KMS-11 (cell line): ENCODE measurements around the gene CRYBB3.

Experiments
- H2AFZ ChIP-seq: fragments of 200-600 bp; sonication (generic); 2 replicates; pipeline ENCODE4 v1.6.1; 2016; ENCODE audit warnings: antibody characterized with exemption, mixed run types, low read depth
- H3K27ac ChIP-seq: fragments of 200-600 bp; sonication (generic); 2 replicates; pipeline ENCODE4 v1.6.1; 2016; ENCODE audit warnings: mild to moderate bottlenecking, mixed run types
- H3K27me3 ChIP-seq: fragments of 200-600 bp; sonication (generic); 2 replicates; pipeline ENCODE4 v1.6.1; 2017; ENCODE audit warnings: mild to moderate bottlenecking, low read depth, mixed run types, moderate library complexity; ENCODE audit not compliant: insufficient read depth
- H3K36me3 ChIP-seq: fragments of 200-600 bp; sonication (generic); 2 replicates; pipeline ENCODE4 v1.6.1; 2017; ENCODE audit warnings: mild to moderate bottlenecking, mixed run types; ENCODE audit not compliant: insufficient read depth
- H3K4me1 ChIP-seq: fragments of 200-600 bp; sonication (generic); 2 replicates; pipeline ENCODE4 v1.6.1; 2016; ENCODE audit warnings: mild to moderate bottlenecking, low read depth, mixed run types; ENCODE audit not compliant: poor library complexity, severe bottlenecking
- H3K4me2 ChIP-seq: fragments of 200-600 bp; sonication (generic); 2 replicates; pipeline ENCODE4 v1.7.0; 2016; ENCODE audit warnings: mild to moderate bottlenecking, mixed run types
- H3K4me3 ChIP-seq: fragments of 200-600 bp; sonication (generic); IDR thresholded peaks from 2 replicates; pipeline ENCODE4 v1.6.1; 2017; ENCODE audit warnings: low read depth, low read length, mixed read lengths; ENCODE audit not compliant: insufficient read depth
- H3K79me2 ChIP-seq: fragments of 200-600 bp; sonication (generic); 2 replicates; pipeline ENCODE4 v1.6.1; 2016; ENCODE audit warnings: low read depth, mixed run types; ENCODE audit not compliant: insufficient read depth
- H3K9ac ChIP-seq: fragments of 200-600 bp; sonication (generic); 2 replicates; pipeline ENCODE4 v1.6.1; 2016; ENCODE audit warnings: mild to moderate bottlenecking, mixed run types
- H4K20me1 ChIP-seq: fragments of 200-600 bp; sonication (generic); 2 replicates; pipeline ENCODE4 v1.6.1; 2016; ENCODE audit warnings: mild to moderate bottlenecking, mixed run types; ENCODE audit not compliant: insufficient read depth
- CTCF ChIP-seq: fragments of 200-600 bp; sonication (generic); conservative IDR thresholded peaks from 2 replicates; pipeline ENCODE4 v1.6.1; 2017; ENCODE audit warnings: low read depth, mild to moderate bottlenecking, antibody characterized with exemption, low read length, moderate library complexity, mixed read lengths

The CRYBB3 gene

GRCh38 chr22:25210793-25211192 lies 11.1 kb downstream of the CRYBB3 start:
- H3K4me1 ChIP-seq = no peaks in the 10 kb centered on the region
- H3K4me3 ChIP-seq = no peak overlapping the region
- no peak overlapping the region for H3K27ac ChIP-seq
- H4K20me1 ChIP-seq = no peaks in the 10 kb centered on the region
- no peak overlapping the region for H2AFZ ChIP-seq
- 0 out of 2 replicates have a peak, but pooled peaks cover 4% of the 10 kb centered on the region for H3K27me3 ChIP-seq
- no peaks in the 10 kb centered on the region for H3K36me3 ChIP-seq
- H3K9ac ChIP-seq = no peak overlapping the region
- TF ChIP-seq CTCF = no peak
- no peaks in the 10 kb centered on the region for H3K79me2 ChIP-seq
- H3K4me2 ChIP-seq = no peak overlapping the region

GRCh38 chr22:25212337-25212736 lies 12.7 kb downstream of the CRYBB3 start:
- H3K79me2 ChIP-seq = no peaks in the 10 kb centered on the region
- H3K4me3 ChIP-seq = no peak overlapping the region
- H3K27ac ChIP-seq = no peak overlapping the region
- H3K36me3 ChIP-seq = no peaks in the 10 kb centered on the region
- no peak overlapping the region for H2AFZ ChIP-seq
- no peak for TF ChIP-seq CTCF
- no peaks in the 10 kb centered on the region for H3K4me1 ChIP-seq
- H4K20me1 ChIP-seq = no peaks in the 10 kb centered on the region
- H3K27me3 ChIP-seq = 0 out of 2 replicates have a peak, but pooled peaks cover 4% of the 10 kb centered on the region
- no peak overlapping the region for H3K4me2 ChIP-seq
- H3K9ac ChIP-seq = no peak overlapping the region

GRCh38 chr22:25213221-25213620 lies 13.6 kb downstream of the CRYBB3 start:
- no peaks in the 10 kb centered on the region for H3K4me1 ChIP-seq
- H3K27me3 ChIP-seq = 0 out of 2 replicates have a peak, but pooled peaks cover 4% of the 10 kb centered on the region
- H3K4me3 ChIP-seq = no peak overlapping the region
- H3K36me3 ChIP-seq = no peaks in the 10 kb centered on the region
- H4K20me1 ChIP-seq = no peaks in the 10 kb centered on the region
- H2AFZ ChIP-seq = no peak overlapping the region
- no peak overlapping the region for H3K4me2 ChIP-seq
- H3K79me2 ChIP-seq = no peaks in the 10 kb centered on the region
- H3K27ac ChIP-seq = no peak overlapping the region
- no peak overlapping the region for H3K9ac ChIP-seq
- no peak for TF ChIP-seq CTCF

- Histone ChIP-seq H3K4me1 (no peaks in the 10 kb centered on the region), H4K20me1 (no peaks in the 10 kb centered on the region), H3K79me2 (no peaks in the 10 kb centered on the region), H3K9ac (no peak overlapping the region), H3K4me3 (no peak overlapping the region), H3K4me2 (no peak overlapping the region), H2AFZ (no peak overlapping the region), H3K27me3 (0 out of 2 replicates have a peak, but pooled peaks cover 4% of the 10 kb centered on the region), H3K27ac (no peak overlapping the region), H3K36me3 (no peaks in the 10 kb centered on the region)
- TF ChIP-seq CTCF = no peak
Observed at GRCh38 chr22:25216230-25216629, 16.6 kb downstream of the CRYBB3 start.
